A673 (cell line): ENCODE measurements around the gene KISS1R.

Experiments
- EZH2 ChIP-seq: fragments of 200-600 bp; sonication (generic); IDR thresholded peaks from 2 replicates; pipeline ENCODE4 v1.6.1; 2017; ENCODE audit warnings: borderline replicate concordance, low read depth, mild to moderate bottlenecking, mixed read lengths, antibody characterized with exemption, low read length; ENCODE audit not compliant: poor library complexity, severe bottlenecking
- TF ChIP-seq, protein P1 (sequence below): fragments of 300-800, 200-600 bp; sonication (generic); conservative IDR thresholded peaks from 2 replicates; pipeline ENCODE4 v1.5.1; 2017; ENCODE audit warnings: low read depth, mild to moderate bottlenecking, antibody characterized with exemption, low read length, moderate library complexity, mixed read lengths

DNA sequence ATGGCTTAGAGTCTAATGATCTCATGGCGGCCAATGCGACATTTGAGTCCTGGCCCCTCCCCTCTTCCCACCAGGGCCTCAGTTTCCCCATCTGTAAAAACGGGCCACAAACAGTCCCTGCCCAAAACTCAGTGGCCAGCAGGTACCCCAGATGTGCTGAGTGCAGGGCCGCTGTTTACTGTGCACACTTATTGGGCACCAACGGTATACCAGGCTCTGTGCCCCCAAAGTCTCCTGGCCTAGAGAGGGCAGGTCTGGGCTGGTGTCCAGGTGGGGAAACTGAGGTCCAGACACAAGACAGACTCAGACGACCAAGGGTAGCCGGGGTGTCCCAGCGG lies 43.4 kb downstream of the KISS1R start:
- TF ChIP-seq, protein P1, sequence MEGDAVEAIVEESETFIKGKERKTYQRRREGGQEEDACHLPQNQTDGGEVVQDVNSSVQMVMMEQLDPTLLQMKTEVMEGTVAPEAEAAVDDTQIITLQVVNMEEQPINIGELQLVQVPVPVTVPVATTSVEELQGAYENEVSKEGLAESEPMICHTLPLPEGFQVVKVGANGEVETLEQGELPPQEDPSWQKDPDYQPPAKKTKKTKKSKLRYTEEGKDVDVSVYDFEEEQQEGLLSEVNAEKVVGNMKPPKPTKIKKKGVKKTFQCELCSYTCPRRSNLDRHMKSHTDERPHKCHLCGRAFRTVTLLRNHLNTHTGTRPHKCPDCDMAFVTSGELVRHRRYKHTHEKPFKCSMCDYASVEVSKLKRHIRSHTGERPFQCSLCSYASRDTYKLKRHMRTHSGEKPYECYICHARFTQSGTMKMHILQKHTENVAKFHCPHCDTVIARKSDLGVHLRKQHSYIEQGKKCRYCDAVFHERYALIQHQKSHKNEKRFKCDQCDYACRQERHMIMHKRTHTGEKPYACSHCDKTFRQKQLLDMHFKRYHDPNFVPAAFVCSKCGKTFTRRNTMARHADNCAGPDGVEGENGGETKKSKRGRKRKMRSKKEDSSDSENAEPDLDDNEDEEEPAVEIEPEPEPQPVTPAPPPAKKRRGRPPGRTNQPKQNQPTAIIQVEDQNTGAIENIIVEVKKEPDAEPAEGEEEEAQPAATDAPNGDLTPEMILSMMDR, result no peak
- TF ChIP-seq EZH2, result no peak
